Tibial nerve (tissue), 4 donors: ENCODE data around the gene RAB17. TPM values are rescaled to one million over a fixed set of nuclear protein-coding genes. Genes with fewer than 3 reads are reported as not detected.

Experiments
- DNase-seq, 2 donors: peaks; one replicate each; pipeline ENCODE4 v3.0.0-alpha.2; 2019; ENCODE audit warnings: low spot score in 2 of 2
- H3K27ac ChIP-seq, 4 donors: fragments of 200-600 bp; sonication (generic) in 3 of 4; one replicate each; pipeline ENCODE4 v1.5.1; 2017 to 2019; ENCODE audit warnings: mild to moderate bottlenecking in 1 of 4
- H3K27me3 ChIP-seq, 2 donors: fragments of 200-600 bp; sonication (generic) in 1 of 2; one replicate each; pipeline versions ENCODE4 v1.5.1 to v1.6.0; 2017 to 2019
- H3K36me3 ChIP-seq, 3 donors: fragments of 200-600 bp; sonication (generic); one replicate each; pipeline ENCODE4 v1.5.1; 2018 to 2019
- H3K4me1 ChIP-seq, 4 donors: fragments of 200-600 bp; sonication (generic) in 3 of 4; one replicate each; pipeline ENCODE4 v1.5.1; 2017 to 2019
- H3K4me3 ChIP-seq, 4 donors: fragments of 200-600 bp; sonication (generic) in 3 of 4; one replicate each; pipeline ENCODE4 v1.5.1; 2017 to 2019; ENCODE audit warnings: mild to moderate bottlenecking in 1 of 4, moderate library complexity in 1 of 4
- H3K9me3 ChIP-seq, 4 donors: fragments of 200-600 bp; sonication (generic) in 3 of 4; one replicate each; pipeline ENCODE4 v1.5.1; 2017 to 2019
- EP300 ChIP-seq, 2 donors: sonication (generic); formaldehyde crosslinking; IDR thresholded peaks; one replicate each; pipeline ENCODE4 v1.6.1; 2017; ENCODE audit warnings: antibody characterized with exemption in 2 of 2, mild to moderate bottlenecking in 1 of 2
- POLR2A ChIP-seq, 2 donors: fragments of 450-650 bp; IDR thresholded peaks; one replicate each; pipeline ENCODE4 v1.6.1; 2017; ENCODE audit warnings: antibody characterized with exemption in 2 of 2, mild to moderate bottlenecking in 2 of 2, moderate library complexity in 2 of 2
- WGBS, 2 donors: methylation state at CpG; one replicate each; pipeline ENCODE4 v1.1.5; 2018; 5-methylcytosine and 5-hydroxymethylcytosine counted together
- total RNA-seq, 4 donors: library from RNA; depleted of rRNA; stranded (reverse); fragments of >200 nt; gene quantifications; one replicate each; pipeline ENCODE4 v1.1.0, GENCODE V29; 2016
- TF ChIP-seq, protein P1 (sequence below), 5 experiments: fragments of 200-600 bp in 3 of 5; fragments of 450-650 bp in 2 of 5; sonication (generic) in 3 of 5; IDR thresholded peaks; one replicate each; pipeline ENCODE4 v1.5.1; 2016 to 2019; ENCODE audit warnings: antibody characterized with exemption in 5 of 5, mild to moderate bottlenecking in 3 of 5, moderate library complexity in 2 of 5

The RAB17 gene
- total RNA-seq, 4 donors from 2014 or later: 0.63 to 2.1 TPM; not detected in 2

DNA sequence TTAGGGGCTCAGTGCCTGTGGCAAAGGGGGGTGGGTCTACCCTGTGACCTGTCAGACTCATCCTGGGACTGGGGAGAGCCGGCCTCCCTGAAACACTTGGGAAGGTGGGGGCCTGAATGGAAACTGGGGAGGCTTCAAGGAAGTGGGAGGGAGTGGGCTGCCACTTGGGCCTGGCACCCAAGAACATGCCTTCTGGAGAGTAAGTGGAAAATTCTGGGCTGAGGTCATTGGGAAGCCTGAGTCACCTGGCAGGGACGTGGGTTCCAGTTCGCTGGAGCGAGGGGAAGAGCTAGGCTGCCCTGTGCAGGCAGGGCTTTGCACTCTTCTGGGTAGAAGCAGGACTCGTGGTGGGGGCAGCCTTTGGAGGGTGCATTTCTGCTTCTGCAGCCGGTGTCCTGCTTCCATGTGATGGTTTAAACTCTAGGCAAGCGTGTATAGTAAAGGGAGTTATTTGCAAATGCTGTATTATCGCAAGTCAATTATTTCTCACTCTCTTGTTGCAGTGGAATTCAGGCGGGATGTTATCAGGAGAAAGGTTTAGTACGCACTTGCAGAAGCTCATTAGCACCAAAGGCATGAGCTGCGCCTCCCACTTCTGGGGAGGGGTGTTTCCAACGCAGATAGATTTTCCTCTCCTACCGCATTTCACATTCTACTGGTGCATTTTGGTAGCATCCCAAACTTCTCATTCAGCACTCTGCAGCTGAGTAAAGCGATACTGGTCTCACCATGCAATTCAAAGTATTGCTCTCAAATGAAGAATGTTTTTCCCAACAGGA is 40.7 kb upstream of the RAB17 start:
- no peak overlapping the region for H3K4me3 ChIP-seq
- no peak overlapping the region for H3K27ac ChIP-seq
- WGBS, 2 donors: 90% methylated on average over 14 of the region's 14 CpGs
- no peak for DNase-seq
- peaks cover 0 to 18% (median 4%) of the 10 kb centered on the region in 4 donors for H3K4me1 ChIP-seq
- TF ChIP-seq, protein P1, sequence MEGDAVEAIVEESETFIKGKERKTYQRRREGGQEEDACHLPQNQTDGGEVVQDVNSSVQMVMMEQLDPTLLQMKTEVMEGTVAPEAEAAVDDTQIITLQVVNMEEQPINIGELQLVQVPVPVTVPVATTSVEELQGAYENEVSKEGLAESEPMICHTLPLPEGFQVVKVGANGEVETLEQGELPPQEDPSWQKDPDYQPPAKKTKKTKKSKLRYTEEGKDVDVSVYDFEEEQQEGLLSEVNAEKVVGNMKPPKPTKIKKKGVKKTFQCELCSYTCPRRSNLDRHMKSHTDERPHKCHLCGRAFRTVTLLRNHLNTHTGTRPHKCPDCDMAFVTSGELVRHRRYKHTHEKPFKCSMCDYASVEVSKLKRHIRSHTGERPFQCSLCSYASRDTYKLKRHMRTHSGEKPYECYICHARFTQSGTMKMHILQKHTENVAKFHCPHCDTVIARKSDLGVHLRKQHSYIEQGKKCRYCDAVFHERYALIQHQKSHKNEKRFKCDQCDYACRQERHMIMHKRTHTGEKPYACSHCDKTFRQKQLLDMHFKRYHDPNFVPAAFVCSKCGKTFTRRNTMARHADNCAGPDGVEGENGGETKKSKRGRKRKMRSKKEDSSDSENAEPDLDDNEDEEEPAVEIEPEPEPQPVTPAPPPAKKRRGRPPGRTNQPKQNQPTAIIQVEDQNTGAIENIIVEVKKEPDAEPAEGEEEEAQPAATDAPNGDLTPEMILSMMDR (IDR thresholded peaks at IDR 0.05): no peak
- TF ChIP-seq EP300 (IDR thresholded peaks at IDR 0.05) (no peak), POLR2A (IDR thresholded peaks at IDR 0.05) (no peak)
- peaks cover 0 to 11% (median 0%) of the 10 kb centered on the region in 4 donors for H3K9me3 ChIP-seq
- no peaks in the 10 kb centered on the region for H3K36me3 ChIP-seq
- peaks cover 0 to 6% of the 10 kb centered on the region in 2 donors for H3K27me3 ChIP-seq

DNA sequence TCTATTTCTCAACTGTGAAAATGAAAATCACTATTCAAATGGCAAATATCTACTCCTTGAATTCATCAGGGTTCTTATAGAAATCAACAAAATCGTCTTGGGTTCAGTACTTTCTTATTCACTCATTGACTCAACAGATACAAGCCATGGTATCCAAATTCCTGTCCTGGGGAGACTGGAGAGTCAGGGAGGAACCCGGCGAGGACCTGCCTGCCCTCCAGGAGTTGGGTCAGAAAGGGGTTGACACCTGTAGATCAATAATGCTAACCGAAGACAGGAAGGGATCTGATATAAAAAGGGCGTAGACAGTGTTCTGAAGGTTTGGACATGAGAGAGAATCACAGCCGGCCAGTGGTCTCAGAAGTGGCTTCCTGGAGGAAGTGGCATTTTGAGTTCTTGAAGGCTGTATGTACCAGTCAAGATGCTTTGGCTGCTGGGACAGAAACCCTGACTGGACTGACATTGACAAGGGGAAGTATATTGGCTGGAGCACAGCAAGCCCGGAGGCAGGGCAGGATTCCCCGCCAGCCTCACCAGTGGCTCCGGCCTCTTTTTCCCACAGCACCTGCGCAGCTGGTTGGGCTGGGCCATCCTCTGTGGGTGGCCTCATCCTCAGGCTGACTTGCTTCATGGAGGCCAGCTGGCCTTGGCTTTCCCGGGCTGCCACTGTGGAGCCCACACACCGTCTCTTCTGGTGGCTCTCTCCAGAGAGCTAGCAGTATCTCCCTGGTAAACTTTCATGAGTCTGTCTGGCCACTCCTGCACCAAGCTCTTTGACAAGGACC is 39.9 kb upstream of the RAB17 start:
- Histone ChIP-seq H3K27me3 (peaks cover 0 to 6% of the 10 kb centered on the region in 2 donors), H3K27ac (no peak overlapping the region), H3K4me1 (peaks cover 0 to 26% (median 4%) of the 10 kb centered on the region in 4 donors), H3K4me3 (no peak overlapping the region), H3K36me3 (no peaks in the 10 kb centered on the region), H3K9me3 (peaks cover 0 to 11% (median 0%) of the 10 kb centered on the region in 4 donors)
- WGBS, 2 donors: 93% methylated on average over 12 of the region's 12 CpGs
- TF ChIP-seq POLR2A (IDR thresholded peaks at IDR 0.05): no peak
- no peak for TF ChIP-seq EP300 (IDR thresholded peaks at IDR 0.05)
- TF ChIP-seq, protein P1 (IDR thresholded peaks at IDR 0.05): no peak
- no peak for DNase-seq

DNA sequence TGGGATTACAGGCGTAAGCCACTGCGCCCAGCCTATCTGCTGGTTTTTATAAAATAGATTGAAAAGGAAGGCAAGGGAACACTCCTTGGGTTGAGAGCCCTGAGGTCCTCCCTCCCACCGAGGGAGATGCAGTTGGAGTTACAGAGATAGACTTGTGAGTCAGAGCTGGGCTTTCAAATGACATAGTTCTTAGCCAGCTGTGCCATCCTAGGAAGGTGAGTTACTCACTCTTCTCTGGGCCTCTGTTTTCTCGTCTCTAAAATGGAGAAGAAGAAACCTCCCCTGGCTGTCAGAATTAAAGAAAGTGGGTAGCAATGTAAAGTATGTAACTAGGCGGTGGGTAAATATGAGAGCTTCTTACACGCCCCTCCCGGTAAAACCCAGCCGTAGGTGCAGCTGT is 39.2 kb upstream of the RAB17 start:
- Histone ChIP-seq H3K4me3 (no peak overlapping the region), H3K27me3 (peaks cover 0 to 6% of the 10 kb centered on the region in 2 donors), H3K9me3 (peaks cover 0 to 7% (median 0%) of the 10 kb centered on the region in 4 donors), H3K27ac (no peak overlapping the region), H3K4me1 (peaks cover 0 to 30% (median 4%) of the 10 kb centered on the region in 4 donors), H3K36me3 (no peaks in the 10 kb centered on the region)
- TF ChIP-seq POLR2A (IDR thresholded peaks at IDR 0.05): no peak
- TF ChIP-seq, protein P1 (IDR thresholded peaks at IDR 0.05): no peak
- TF ChIP-seq EP300 (IDR thresholded peaks at IDR 0.05): no peak
- DNase-seq: no peak
- WGBS, 2 donors: 94 to 95% methylated on average over 8 of the region's 8 CpGs

DNA sequence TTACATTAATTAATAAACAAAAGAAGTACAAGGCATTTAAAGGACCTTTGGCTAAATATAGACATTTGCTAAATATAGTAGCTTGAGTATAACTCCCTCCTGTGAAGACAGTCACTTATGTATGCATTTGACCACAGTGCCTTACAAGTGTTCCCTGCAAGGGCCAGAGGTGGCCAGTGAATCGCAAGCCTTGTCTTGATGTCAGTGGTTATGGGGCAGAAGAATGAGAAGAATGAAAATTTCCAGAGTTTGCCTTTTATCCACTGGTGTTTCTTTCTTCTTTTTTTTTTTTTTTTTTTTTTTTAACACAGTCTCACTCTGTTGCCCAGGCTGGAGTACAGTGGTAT is 38.6 kb upstream of the RAB17 start:
- DNase-seq: no peak
- Histone ChIP-seq H3K9me3 (peaks cover 0 to 1% (median 0%) of the 10 kb centered on the region in 4 donors), H3K4me1 (peaks cover 0 to 30% (median 4%) of the 10 kb centered on the region in 4 donors), H3K27me3 (peaks cover 0 to 6% of the 10 kb centered on the region in 2 donors), H3K4me3 (no peak overlapping the region), H3K36me3 (no peaks in the 10 kb centered on the region), H3K27ac (no peak overlapping the region)
- TF ChIP-seq POLR2A (IDR thresholded peaks at IDR 0.05) (no peak), EP300 (IDR thresholded peaks at IDR 0.05) (no peak)
- TF ChIP-seq, protein P1 (IDR thresholded peaks at IDR 0.05): no peak
- 77 to 89% methylated on average over 1 of the region's 1 CpG for WGBS, 2 donors
